Vagina (tissue), 2 donors: ENCODE data around the gene REC8. TPM values are rescaled to one million over a fixed set of nuclear protein-coding genes. Genes with fewer than 3 reads are reported as not detected.

Experiments
- DNase-seq, 2 donors: peaks; one replicate each; pipeline ENCODE4 v3.0.0-alpha.2; 2017; ENCODE audit errors: extremely low spot score in 2 of 2
- H3K27ac ChIP-seq: fragments of 200-600 bp; sonication (generic); one replicate; pipeline ENCODE4 v1.5.1; 2019
- H3K27me3 ChIP-seq: fragments of 200-600 bp; sonication (generic); one replicate; pipeline ENCODE4 v1.5.1; 2019
- H3K36me3 ChIP-seq, 2 donors: fragments of 200-600 bp; sonication (generic); one replicate each; pipeline ENCODE4 v1.5.1; 2017 to 2019
- H3K4me1 ChIP-seq: fragments of 200-600 bp; sonication (generic); one replicate; pipeline ENCODE4 v1.5.1; 2019
- H3K4me3 ChIP-seq, 2 donors: fragments of 200-600 bp; sonication (generic); 1 replicate in 1 of 2; 2 replicates in 1 of 2; pipeline ENCODE4 v1.5.1; 2016 to 2019
- H3K9me3 ChIP-seq: fragments of 200-600 bp; sonication (generic); one replicate; pipeline ENCODE4 v1.5.1; 2019
- CTCF ChIP-seq, 3 experiments: fragments of 450-650 bp in 2 of 3; fragments of 200-600 bp in 1 of 3; sonication (generic) in 1 of 3; IDR thresholded peaks; one replicate each; pipeline ENCODE4 v1.5.1; 2017 to 2019; ENCODE audit warnings: antibody characterized with exemption in 3 of 3, mild to moderate bottlenecking in 2 of 3, moderate library complexity in 2 of 3
- POLR2A ChIP-seq, 2 donors: fragments of 450-650 bp; IDR thresholded peaks; one replicate each; pipeline ENCODE4 v1.6.1; 2017; ENCODE audit warnings: antibody characterized with exemption in 2 of 2, mild to moderate bottlenecking in 2 of 2, moderate library complexity in 2 of 2
- POLR2AphosphoS5 ChIP-seq, 2 donors: sonication (generic); formaldehyde crosslinking; IDR thresholded peaks; one replicate each; pipeline ENCODE4 v1.9.0; 2017; ENCODE audit warnings: antibody characterized with exemption in 2 of 2, mild to moderate bottlenecking in 2 of 2, low read depth in 1 of 2; ENCODE audit not compliant: insufficient read depth in 1 of 2
- intact Hi-C: fragments of 100-400 bp; cut with DNase I; formaldehyde crosslinking; loops from one replicate; pipeline ENCODE4 v1.15.1; 2023
- microRNA-seq: library from miRNA; unstranded; fragments of <30 nt; microRNA quantifications from one replicate; pipeline ENCODE4, GENCODE V29; 2017; ENCODE audit warnings: borderline number of aligned reads, borderline replicate concordance
- small RNA-seq: library from RNA; depleted of rRNA; stranded (forward); fragments of <200 nt; gene quantifications from one replicate; pipeline ENCODE3, GENCODE V24; 2016
- total RNA-seq: library from RNA; depleted of rRNA; stranded (reverse); fragments of >200 nt; gene quantifications from one replicate; pipeline ENCODE4 v1.2.3, GENCODE V29; 2016

Gene REC8
- total RNA-seq, 1 donor from 2014 or later, result 5.9 TPM

- no peak overlapping the region for H3K4me3 ChIP-seq
- TF ChIP-seq POLR2AphosphoS5 (IDR thresholded peaks at IDR 0.05; ENCODE audit: insufficient read depth in 1 of 2, low read depth in 1 of 2) (no peak), CTCF (IDR thresholded peaks at IDR 0.05) (no peak), POLR2A (IDR thresholded peaks at IDR 0.05) (no peak)
- no peak for DNase-seq
- H3K27ac ChIP-seq, result no peak overlapping the region
- no peaks in the 10 kb centered on the region for H3K9me3 ChIP-seq
- no peaks in the 10 kb centered on the region for H3K4me1 ChIP-seq
- H3K27me3 ChIP-seq, result no peaks in the 10 kb centered on the region
- intact Hi-C loops, result no loop called here
- H3K36me3 ChIP-seq, result peaks cover 0 to 3% of the 10 kb centered on the region in 2 donors
Measured at GRCh38 chr14:24224618-24225071, 52.8 kb downstream of the REC8 start.

GRCh38 chr14:24226473-24226872 lies 54.6 kb downstream of the REC8 start:
- no peak overlapping the region for H3K27ac ChIP-seq
- intact Hi-C loops, result no loop called here
- H3K36me3 ChIP-seq, result peaks cover 0 to 3% of the 10 kb centered on the region in 2 donors
- no peak overlapping the region for H3K4me3 ChIP-seq
- DNase-seq, result no peak
- H3K9me3 ChIP-seq, result no peaks in the 10 kb centered on the region
- peaks cover 11% of the 10 kb centered on the region for H3K4me1 ChIP-seq
- no peak for TF ChIP-seq CTCF (IDR thresholded peaks at IDR 0.05)
- TF ChIP-seq POLR2AphosphoS5 (IDR thresholded peaks at IDR 0.05; ENCODE audit: insufficient read depth in 1 of 2, low read depth in 1 of 2), result no peak
- no peak for TF ChIP-seq POLR2A (IDR thresholded peaks at IDR 0.05)
- no peaks in the 10 kb centered on the region for H3K27me3 ChIP-seq

- Histone ChIP-seq H3K36me3 (peaks cover 0 to 3% of the 10 kb centered on the region in 2 donors), H3K27me3 (no peaks in the 10 kb centered on the region), H3K4me1 (peaks cover 26% of the 10 kb centered on the region), H3K4me3 (no peak overlapping the region), H3K27ac (no peak overlapping the region), H3K9me3 (no peaks in the 10 kb centered on the region)
- intact Hi-C loops, result no loop called here
- no peak for DNase-seq
- TF ChIP-seq POLR2AphosphoS5 (IDR thresholded peaks at IDR 0.05; ENCODE audit: insufficient read depth in 1 of 2, low read depth in 1 of 2), result no peak
- no peak for TF ChIP-seq POLR2A (IDR thresholded peaks at IDR 0.05)
- no peak for TF ChIP-seq CTCF (IDR thresholded peaks at IDR 0.05)
Measured at GRCh38 chr14:24228902-24229301, 57.0 kb downstream of the REC8 start.

Small RNAs within 50 kb of the gene (microRNA-seq; reads per million reads assigned to microRNA genes)
- gene MIR7703, result not detected

Small RNAs within 50 kb of the gene (small RNA-seq; reads per million reads assigned to genes)
- not detected for gene AL136295.4
- not detected for gene CHMP4A
- gene IPO4, result not detected
- not detected for gene IRF9
- not detected for gene MDP1
- 0.52 reads per million for gene RNA5SP383

Other genes with a start within 250 kb of the REC8 start
- gene DHRS4, start 218.3 kb upstream of the REC8 start, total RNA-seq, result 21.4 TPM
- gene DHRS4L2, start 183.2 kb upstream of the REC8 start, total RNA-seq, result 16.7 TPM
- 1.2 TPM for gene CARMIL3, start 120.1 kb upstream of the REC8 start, total RNA-seq
- not detected for gene CPNE6, start 100.5 kb upstream of the REC8 start, total RNA-seq
- 18.7 TPM for gene PCK2, start 77.8 kb upstream of the REC8 start, total RNA-seq
- gene DCAF11, start 57.3 kb upstream of the REC8 start, total RNA-seq, result 75.6 TPM
- gene NRL, start 57.1 kb upstream of the REC8 start, total RNA-seq, result 1.2 TPM
- gene FITM1, start 41.4 kb upstream of the REC8 start, total RNA-seq, result not detected
- gene PSME1, start 35.9 kb upstream of the REC8 start, total RNA-seq, result 118 TPM
- 23.8 TPM for gene EMC9, start 30.5 kb upstream of the REC8 start, total RNA-seq
- gene PSME2, start 25.5 kb upstream of the REC8 start, total RNA-seq, result 131 TPM
- 87.9 TPM for gene RNF31, start 24.6 kb upstream of the REC8 start, total RNA-seq
- gene IRF9, start 10.8 kb upstream of the REC8 start, total RNA-seq, result 55.0 TPM
- gene IPO4, start 16.7 kb downstream of the REC8 start, total RNA-seq, result 28.5 TPM
- 37.3 TPM for gene TM9SF1, start 23.4 kb downstream of the REC8 start, total RNA-seq
- gene TSSK4, start 33.6 kb downstream of the REC8 start, total RNA-seq, result 0.74 TPM
- gene CHMP4A, start 41.4 kb downstream of the REC8 start, total RNA-seq, result 37.6 TPM
- 32.7 TPM for gene MDP1, start 44.0 kb downstream of the REC8 start, total RNA-seq
- gene NEDD8, start 60.3 kb downstream of the REC8 start, total RNA-seq, result 140 TPM
- gene GMPR2, start 60.8 kb downstream of the REC8 start, total RNA-seq, result 35.6 TPM
- 64.1 TPM for gene TINF2, start 70.5 kb downstream of the REC8 start, total RNA-seq
- gene TGM1, start 91.1 kb downstream of the REC8 start, total RNA-seq, result 269 TPM
- 43.5 TPM for gene RABGGTA, start 99.5 kb downstream of the REC8 start, total RNA-seq
- gene DHRS1, start 127.7 kb downstream of the REC8 start, total RNA-seq, result 84.2 TPM
- gene NOP9, start 127.8 kb downstream of the REC8 start, total RNA-seq, result 13.8 TPM
- gene CIDEB, start 135.9 kb downstream of the REC8 start, total RNA-seq, result 16.0 TPM
- 66.5 TPM for gene LTB4R2, start 138.1 kb downstream of the REC8 start, total RNA-seq
- 35.1 TPM for gene LTB4R, start 139.4 kb downstream of the REC8 start, total RNA-seq
- 32.7 TPM for gene ADCY4, start 163.0 kb downstream of the REC8 start, total RNA-seq
- 10.1 TPM for gene RIPK3, start 167.9 kb downstream of the REC8 start, total RNA-seq
- 47.9 TPM for gene NFATC4, start 196.1 kb downstream of the REC8 start, total RNA-seq
- 14.7 TPM for gene NYNRIN, start 226.9 kb downstream of the REC8 start, total RNA-seq